Endothelial cell of umbilical vein (primary cell): Measurements from ENCODE around the gene MAP2K7. TPM values are rescaled to one million over a fixed set of nuclear protein-coding genes. Genes with fewer than 3 reads are reported as not detected.

Experiments
- BruUV-seq: library from RNA; stranded (reverse); fragments of 400-500 nt; replicated peaks from 2 replicates; lab custom pipeline; 2021; lab: Mats Ljungman, UMichigan
- CTCF ChIA-PET: fragments of 300-600, 350-600 bp; sonication (Branson Sonifier 250); formaldehyde crosslinking; loops from one replicate; lab custom pipeline; 2021; ENCODE audit warnings: antibody characterized with exemption, inconsistent platforms; lab: Charles Lee
- POLR2A ChIA-PET: fragments of 300-600, 350-600 bp; sonication (Branson Sonifier 250); formaldehyde crosslinking; loops from one replicate; lab custom pipeline; 2021; ENCODE audit warnings: antibody characterized with exemption, inconsistent platforms; lab: Charles Lee
- DNase-seq: peaks from one replicate; pipeline ENCODE4 v3.0.0-alpha.2; 2011; ENCODE audit warnings: low read depth, low spot score
- FAIRE-seq: peaks from 2 replicates; lab custom pipeline; 2011; peaks lifted over from hg19 to GRCh38; lab: Jason Lieb, UNC
- H2AFZ ChIP-seq: 2 replicates; pipeline ENCODE4 v1.6.0; 2012; ENCODE audit warnings: low read depth, low read length, control low read depth, inconsistent platforms
- H3K27ac ChIP-seq: 2 replicates; pipeline ENCODE4 v1.5.1; 2011; ENCODE audit warnings: low read depth, mild to moderate bottlenecking, control low read depth, low read length, moderate library complexity; ENCODE audit not compliant: insufficient read depth
- H3K27me3 ChIP-seq, 2 experiments: 2 replicates each; pipeline versions ENCODE4 v1.6.0 to v1.6.1; 2011; ENCODE audit warnings: low read length in 2 of 2, mixed read lengths in 1 of 2; ENCODE audit not compliant: control insufficient read depth in 2 of 2, insufficient read depth in 2 of 2
- H3K36me3 ChIP-seq, 2 experiments: 2 replicates in 1 of 2; 3 replicates in 1 of 2; pipeline ENCODE4 v1.5.1; 2011; ENCODE audit warnings: low read length in 2 of 2, mild to moderate bottlenecking in 1 of 2, moderate library complexity in 1 of 2; ENCODE audit not compliant: control insufficient read depth in 2 of 2, insufficient read depth in 2 of 2; ENCODE audit errors: extremely low read depth in 1 of 2
- H3K4me1 ChIP-seq: 3 replicates; pipeline ENCODE4 v1.5.1; 2011; ENCODE audit warnings: mild to moderate bottlenecking, low read length; ENCODE audit not compliant: control insufficient read depth, insufficient read depth; ENCODE audit errors: extremely low read depth
- H3K4me2 ChIP-seq: 2 replicates; pipeline ENCODE4 v1.6.1; 2011; ENCODE audit warnings: low read length, control low read depth, mixed read lengths; ENCODE audit not compliant: insufficient read depth
- H3K4me3 ChIP-seq, 3 experiments: fragments of 200-600 bp in 1 of 3; sonication (generic), shearing (Covaris generic) in 1 of 3; replicated peaks in 1 of 3; 2 replicates each; pipeline ENCODE4 v1.5.1; 2011 to 2016; ENCODE audit warnings: control low read depth in 3 of 3, low read length in 3 of 3, mild to moderate bottlenecking in 2 of 3, inconsistent platforms in 1 of 3, low read depth in 1 of 3, moderate library complexity in 1 of 3; ENCODE audit not compliant: insufficient read depth in 1 of 3
- H3K79me2 ChIP-seq: 2 replicates; pipeline ENCODE4 v1.6.0; 2012; ENCODE audit warnings: low read length, inconsistent platforms; ENCODE audit not compliant: control insufficient read depth, insufficient read depth
- H3K9ac ChIP-seq: replicated peaks from 2 replicates; pipeline ENCODE3; 2011; ENCODE audit warnings: low read length, control low read depth; ENCODE audit not compliant: insufficient read depth; ENCODE audit errors: extremely low read depth
- H3K9me1 ChIP-seq: replicated peaks from 3 replicates; pipeline ENCODE4 v1.6.0; 2011; ENCODE audit warnings: mild to moderate bottlenecking, low read length; ENCODE audit not compliant: control insufficient read depth, insufficient read depth; ENCODE audit errors: extremely low read depth
- H3K9me3 ChIP-seq: replicated peaks from 2 replicates; pipeline ENCODE4 v1.5.1; 2012; ENCODE audit warnings: low read length, inconsistent platforms; ENCODE audit not compliant: control insufficient read depth, insufficient read depth
- H4K20me1 ChIP-seq: replicated peaks from 2 replicates; pipeline ENCODE3; 2011; ENCODE audit warnings: mild to moderate bottlenecking, low read length; ENCODE audit not compliant: control insufficient read depth, insufficient read depth; ENCODE audit errors: extremely low read depth
- CTCF ChIP-seq, 2 donors: IDR thresholded peaks; 1 replicate in 1 of 2; 2 replicates in 1 of 2; pipeline ENCODE4 v1.5.1; 2011; ENCODE audit warnings: low read length in 2 of 2, mild to moderate bottlenecking in 2 of 2, moderate library complexity in 2 of 2, control low read depth in 1 of 2, inconsistent platforms in 1 of 2, low read depth in 1 of 2; ENCODE audit not compliant: insufficient read depth in 1 of 2; ENCODE audit errors: extremely low read depth in 1 of 2
- EZH2 ChIP-seq: IDR thresholded peaks from 2 replicates; pipeline ENCODE4 v1.6.1; 2012; ENCODE audit warnings: borderline replicate concordance, low read depth, mild to moderate bottlenecking, moderate library complexity, low read length, inconsistent platforms; ENCODE audit not compliant: severe bottlenecking
- FOS ChIP-seq: IDR thresholded peaks from 2 replicates; pipeline ENCODE4 v1.6.1; 2011; ENCODE audit warnings: mild to moderate bottlenecking, low read length, moderate library complexity, borderline replicate concordance; ENCODE audit not compliant: insufficient read depth
- GATA2 ChIP-seq: IDR thresholded peaks from 2 replicates; pipeline ENCODE4 v1.7.0; 2011; ENCODE audit warnings: low read depth, mild to moderate bottlenecking, moderate library complexity, mixed read lengths, low read length; ENCODE audit not compliant: insufficient read length, insufficient read depth
- JUN ChIP-seq: IDR thresholded peaks from 2 replicates; pipeline ENCODE4 v1.6.1; 2011; ENCODE audit warnings: borderline replicate concordance, low read depth; ENCODE audit not compliant: insufficient read length, insufficient read depth
- MAX ChIP-seq: IDR thresholded peaks from 2 replicates; pipeline ENCODE4 v1.6.1; 2011; ENCODE audit not compliant: insufficient read depth, insufficient read length
- MYC ChIP-seq: IDR thresholded peaks from one replicate; pipeline ENCODE4 v1.6.1; 2011; ENCODE audit warnings: mild to moderate bottlenecking, low read depth, low read length
- POLR2A ChIP-seq: IDR thresholded peaks from 2 replicates; pipeline ENCODE4 v1.6.1; 2012; ENCODE audit warnings: low read depth, mild to moderate bottlenecking, control low read depth, low read length
- POLR2AphosphoS5 ChIP-seq: IDR thresholded peaks from 2 replicates; pipeline ENCODE4 v1.6.1; 2012; ENCODE audit warnings: low read depth, mild to moderate bottlenecking, control low read depth, low read length, moderate library complexity; ENCODE audit not compliant: insufficient read depth
- dilution Hi-C: fragments of 300-500 bp; cut with MboI; formaldehyde crosslinking; loops from one replicate; pipeline ENCODE4 v1.15.0; 2019; ENCODE audit warnings: low sequenced_read_pairs; ENCODE audit not compliant: extremely low pct_ligation_motif_present
- intact Hi-C: fragments of 100-400 bp; cut with micrococcal nuclease; formaldehyde crosslinking; loops from one replicate; pipeline ENCODE4 v1.10.0; 2022
- polyA plus RNA-seq, 4 experiments: library from polyadenylated mRNA; depleted of rRNA in 3 of 4; stranded (reverse) in 3 of 4; unstranded in 1 of 4; fragments of >200 nt; gene quantifications; 2 replicates each; pipeline versions ENCODE4 v1.2.1 to v1.2.3, GENCODE V29; 2011 to 2012; ENCODE audit warnings: missing spikeins in 1 of 4
- total RNA-seq: library from RNA; stranded (reverse); gene quantifications from 2 replicates; pipeline ENCODE4 v1.2.3, GENCODE V29; 2021

MAP2K7 gene
- total and polyA plus RNA-seq, 2 donors (not counting 3 experiments of a cell fraction or from before 2014, with no cell fraction given): 13.8 to 36.0 TPM

GRCh38 chr19:7874897-7875273 lies 28.8 kb upstream of the MAP2K7 start:
- H3K4me2 ChIP-seq: no peak overlapping the region
- no peak overlapping the region for H2AFZ ChIP-seq
- H3K9me1 ChIP-seq: no peaks in the 10 kb centered on the region
- DNase-seq (no peak), FAIRE-seq (no peak)
- BruUV-seq: no TSS peak
- H3K9ac ChIP-seq: no peak overlapping the region
- intact Hi-C loops (loop anchor here (5.0 kb wide), 1 partner anchor 43 kb away; the partner anchor contains the start of gene EVI5L), dilution Hi-C loops (no loop called here)
- no peaks in the 10 kb centered on the region for H3K36me3 ChIP-seq
- H3K4me3 ChIP-seq: no peak overlapping the region
- peaks cover 11 to 25% of the 10 kb centered on the region in 2 experiments for H3K27me3 ChIP-seq
- TF ChIP-seq MAX: no peak
- no peak for TF ChIP-seq POLR2A
- TF ChIP-seq POLR2AphosphoS5: no peak
- TF ChIP-seq MYC: no peak
- no peak for TF ChIP-seq GATA2
- no peaks in the 10 kb centered on the region for H3K79me2 ChIP-seq
- H3K9me3 ChIP-seq: no peaks in the 10 kb centered on the region
- no peak overlapping the region for H3K27ac ChIP-seq
- ChIA-PET CTCF (interaction anchor here (1.0 kb wide), 2 partner anchors 11 to 12 kb away, joined by 3 read pairs; no protein-coding TSS in a partner anchor), POLR2A (interaction anchor here (0.6 kb wide), 1 partner anchor 472 kb away, joined by 3 read pairs; no protein-coding TSS in a partner anchor)
- H3K4me1 ChIP-seq: no peaks in the 10 kb centered on the region
- H4K20me1 ChIP-seq: no peaks in the 10 kb centered on the region

- H3K4me2 ChIP-seq: no peak overlapping the region
- ChIA-PET CTCF (interaction anchor here (0.8 to 2.1 kb wide), 2 partner anchors 8 to 40 kb away, joined by 3 to 5 read pairs; no protein-coding TSS in a partner anchor), POLR2A (no interaction called here)
- no peaks in the 10 kb centered on the region for H3K9me1 ChIP-seq
- FAIRE-seq (no peak), DNase-seq (no peak)
- H3K4me1 ChIP-seq: no peaks in the 10 kb centered on the region
- no peaks in the 10 kb centered on the region for H3K79me2 ChIP-seq
- TF ChIP-seq POLR2A: no peak
- no peak for TF ChIP-seq EZH2
- no peak for TF ChIP-seq CTCF (IDR thresholded peaks at IDR 0.05; ENCODE audit: extremely low read depth in 1 of 2, insufficient read depth in 1 of 2, low read depth in 1 of 2, low read length in 2 of 2)
- TF ChIP-seq JUN: no peak
- no peak for TF ChIP-seq GATA2
- TF ChIP-seq FOS: no peak
- TF ChIP-seq POLR2AphosphoS5: no peak
- no peak for TF ChIP-seq MYC
- TF ChIP-seq MAX: no peak
- no peak overlapping the region for H3K27ac ChIP-seq
- H2AFZ ChIP-seq: no peak overlapping the region
- intact Hi-C loops (no loop called here), dilution Hi-C loops (no loop called here)
- peaks cover 11 to 23% of the 10 kb centered on the region in 2 experiments for H3K27me3 ChIP-seq
- no peaks in the 10 kb centered on the region for H3K9me3 ChIP-seq
- H3K36me3 ChIP-seq: no peaks in the 10 kb centered on the region
- H3K4me3 ChIP-seq: no peak overlapping the region
- H3K9ac ChIP-seq: no peak overlapping the region
- BruUV-seq: no TSS peak
- no peaks in the 10 kb centered on the region for H4K20me1 ChIP-seq
These were observed 26.3 kb upstream of the MAP2K7 start for GRCh38 chr19:7877249-7877836.
